ENCODE measurements around the gene CASP12.

Gene CASP12

GRCh38 chr11:104883342-104883741 is 14.9 kb downstream of the CASP12 start:
- Histone ChIP-seq H2AFZ (ENCODE audit: low read length) (no peak overlapping the region), H3K9me3 (ENCODE audit: low read length) (no peaks in the 10 kb centered on the region), H3K9me2 (ENCODE audit: low read depth, low read length) (no peaks in the 10 kb centered on the region), H3K27me3 (ENCODE audit: insufficient read depth, low read length) (no peaks in the 10 kb centered on the region), H3F3A (ENCODE audit: insufficient read depth, low read length) (no peaks in the 10 kb centered on the region), H3K9ac (ENCODE audit: low read length) (no peak overlapping the region), H3K36me3 (ENCODE audit: insufficient read depth, low read length) (no peaks in the 10 kb centered on the region), H4K20me1 (ENCODE audit: insufficient read depth, low read length) (no peaks in the 10 kb centered on the region), H3K4me3 (ENCODE audit: low read depth, low read length, poor library complexity, severe bottlenecking) (no peak overlapping the region), H3K4me1 (ENCODE audit: insufficient read depth, low read length, severe bottlenecking) (peaks cover 17% of the 10 kb centered on the region), H3K27ac (ENCODE audit: low read depth, low read length, poor library complexity, severe bottlenecking) (no peak overlapping the region), H3K4me2 (ENCODE audit: low read length) (no peak overlapping the region), H3K79me2 (ENCODE audit: insufficient read depth, low read length) (no peaks in the 10 kb centered on the region)
- TF ChIP-seq CTCF (IDR thresholded peaks at IDR 0.05; ENCODE audit: low read length) (no peak), EZH2 (IDR thresholded peaks at IDR 0.05; ENCODE audit: borderline replicate concordance, low read length) (no peak)

GRCh38 chr11:104881117-104881794 is 17.0 kb downstream of the CASP12 start:
- Histone ChIP-seq H3K4me2 (ENCODE audit: low read length) (peak overlapping the region; percentile 13; the same call in 1 of the 2 replicates), H2AFZ (ENCODE audit: low read length) (no peak overlapping the region), H3K9ac (ENCODE audit: low read length) (no peak overlapping the region), H3K36me3 (ENCODE audit: insufficient read depth, low read length) (no peaks in the 10 kb centered on the region), H3K4me3 (ENCODE audit: low read depth, low read length, poor library complexity, severe bottlenecking) (no peak overlapping the region), H3F3A (ENCODE audit: insufficient read depth, low read length) (no peaks in the 10 kb centered on the region), H3K4me1 (ENCODE audit: insufficient read depth, low read length, severe bottlenecking) (peaks cover 22% of the 10 kb centered on the region), H3K27me3 (ENCODE audit: insufficient read depth, low read length) (no peaks in the 10 kb centered on the region), H3K9me3 (ENCODE audit: low read length) (no peaks in the 10 kb centered on the region), H4K20me1 (ENCODE audit: insufficient read depth, low read length) (no peaks in the 10 kb centered on the region), H3K9me2 (ENCODE audit: low read depth, low read length) (no peaks in the 10 kb centered on the region), H3K27ac (ENCODE audit: low read depth, low read length, poor library complexity, severe bottlenecking) (peak overlapping the region; percentile 75), H3K79me2 (ENCODE audit: insufficient read depth, low read length) (no peaks in the 10 kb centered on the region)
- no peak for TF ChIP-seq EZH2 (IDR thresholded peaks at IDR 0.05; ENCODE audit: borderline replicate concordance, low read length)
- no peak for TF ChIP-seq CTCF (IDR thresholded peaks at IDR 0.05; ENCODE audit: low read length)

- Histone ChIP-seq H3K4me3 (ENCODE audit: low read depth, low read length, poor library complexity, severe bottlenecking) (no peak overlapping the region), H3K9me3 (ENCODE audit: low read length) (no peaks in the 10 kb centered on the region), H2AFZ (ENCODE audit: low read length) (peak overlapping the region; percentile 18; the same call in 1 of the 2 replicates), H3K79me2 (ENCODE audit: insufficient read depth, low read length) (no peaks in the 10 kb centered on the region), H3F3A (ENCODE audit: insufficient read depth, low read length) (no peaks in the 10 kb centered on the region), H3K9ac (ENCODE audit: low read length) (no peak overlapping the region), H3K4me1 (ENCODE audit: insufficient read depth, low read length, severe bottlenecking) (peaks cover 22% of the 10 kb centered on the region), H4K20me1 (ENCODE audit: insufficient read depth, low read length) (no peaks in the 10 kb centered on the region), H3K27ac (ENCODE audit: low read depth, low read length, poor library complexity, severe bottlenecking) (peak overlapping the region; percentile 75), H3K4me2 (ENCODE audit: low read length) (no peak overlapping the region), H3K36me3 (ENCODE audit: insufficient read depth, low read length) (no peaks in the 10 kb centered on the region), H3K27me3 (ENCODE audit: insufficient read depth, low read length) (no peaks in the 10 kb centered on the region), H3K9me2 (ENCODE audit: low read depth, low read length) (no peaks in the 10 kb centered on the region)
- no peak for TF ChIP-seq CTCF (IDR thresholded peaks at IDR 0.05; ENCODE audit: low read length)
- TF ChIP-seq EZH2 (IDR thresholded peaks at IDR 0.05; ENCODE audit: borderline replicate concordance, low read length): no peak
Observed at GRCh38 chr11:104879514-104880190, 18.6 kb downstream of the CASP12 start.

Measured in OCI-LY1 (cell line).